ENCODE data around the gene TRHDE.

GRCh38 chr12:72502546-72502945, 230.4 kb downstream of the TRHDE start:
- TF ChIP-seq RCOR1 (IDR thresholded peaks at IDR 0.05; ENCODE audit: low read depth, low read length) (no peak), CEBPB (IDR thresholded peaks at IDR 0.05) (no peak), CTCF (IDR thresholded peaks at IDR 0.05) (no peak), POLR2A (IDR thresholded peaks at IDR 0.05; ENCODE audit: low read length) (no peak), RAD21 (conservative IDR thresholded peaks at IDR 0.05 in 1 of 2, IDR thresholded peaks at IDR 0.05 in 1 of 2) (no peak), EP300 (IDR thresholded peaks at IDR 0.05) (no peak), KDM1A (IDR thresholded peaks at IDR 0.05; ENCODE audit: low read depth) (no peak), HEYL (CRISPR knock-in tag; IDR thresholded peaks at IDR 0.05) (no peak), FOXS1 (CRISPR knock-in tag; IDR thresholded peaks at IDR 0.05) (no peak), MAX (IDR thresholded peaks at IDR 0.05) (no peak), MYC (IDR thresholded peaks at IDR 0.05; ENCODE audit: borderline replicate concordance, low read length) (no peak)

All from A549 (cell line).